Regular cardiac myocyte (primary cell): ENCODE data around the gene PIGA. TPM values are rescaled to one million over a fixed set of nuclear protein-coding genes. Genes with fewer than 3 reads are reported as not detected.

Source experiments
- total RNA-seq: library from RNA; depleted of rRNA; stranded (reverse); fragments of >200 nt; gene quantifications from 2 replicates; pipeline ENCODE4 v1.2.3, GENCODE V29; 2014

PIGA gene, protein sequence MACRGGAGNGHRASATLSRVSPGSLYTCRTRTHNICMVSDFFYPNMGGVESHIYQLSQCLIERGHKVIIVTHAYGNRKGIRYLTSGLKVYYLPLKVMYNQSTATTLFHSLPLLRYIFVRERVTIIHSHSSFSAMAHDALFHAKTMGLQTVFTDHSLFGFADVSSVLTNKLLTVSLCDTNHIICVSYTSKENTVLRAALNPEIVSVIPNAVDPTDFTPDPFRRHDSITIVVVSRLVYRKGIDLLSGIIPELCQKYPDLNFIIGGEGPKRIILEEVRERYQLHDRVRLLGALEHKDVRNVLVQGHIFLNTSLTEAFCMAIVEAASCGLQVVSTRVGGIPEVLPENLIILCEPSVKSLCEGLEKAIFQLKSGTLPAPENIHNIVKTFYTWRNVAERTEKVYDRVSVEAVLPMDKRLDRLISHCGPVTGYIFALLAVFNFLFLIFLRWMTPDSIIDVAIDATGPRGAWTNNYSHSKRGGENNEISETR
- total RNA-seq, result 11.8 and 11.9 TPM in 2 replicates

DNA sequence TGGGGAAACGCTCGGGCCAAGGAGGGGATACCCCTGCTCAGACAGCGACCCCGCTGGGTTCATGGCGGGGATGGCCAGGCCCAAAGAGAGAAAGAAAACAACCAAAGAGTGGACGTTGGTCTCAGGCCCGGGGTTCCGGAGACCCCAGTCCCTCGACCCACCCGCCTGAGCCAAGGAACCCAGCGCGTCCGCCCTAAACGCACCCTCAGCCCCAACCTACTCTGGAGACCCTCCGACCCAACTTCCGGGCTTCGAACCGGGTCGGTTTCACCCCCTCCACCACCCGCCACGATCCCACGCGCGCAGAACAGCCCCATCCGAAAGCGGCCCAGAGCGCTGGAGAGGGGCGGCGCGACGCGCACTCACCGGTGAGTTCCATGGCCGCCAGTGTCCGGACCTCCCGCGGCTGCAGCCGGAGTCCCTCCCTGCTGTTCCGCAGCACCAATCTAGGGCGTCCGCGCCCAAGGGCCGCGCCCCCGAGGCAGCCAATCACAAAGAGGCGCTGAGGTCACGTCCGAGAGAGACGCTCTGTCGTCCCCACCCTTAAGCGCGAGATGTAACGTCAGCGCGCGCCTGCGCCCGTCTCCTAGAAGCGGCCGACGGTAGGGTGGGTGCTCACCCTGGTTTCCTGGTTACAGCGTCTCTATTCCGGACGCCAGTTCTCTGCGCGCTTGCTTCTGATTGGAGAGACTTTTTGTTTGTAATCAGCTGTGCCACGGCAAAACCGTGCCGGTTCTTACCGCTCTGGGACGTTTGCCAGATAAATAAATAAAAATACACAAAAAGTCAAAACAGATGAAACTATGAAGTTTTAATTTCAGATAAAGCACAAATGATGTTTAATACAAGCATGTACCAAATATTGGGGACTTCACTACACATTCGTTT lies at the start of gene PIGA:
PIGA (minus strand) TSS at position 389 of the 888 bp plus-strand sequence. CDS start 3,593 bp downstream, outside the sequence.

GRCh38 chrX:15384304-15384703 lies 49.0 kb upstream of the PIGA start, which contains the start of gene VEGFD:
VEGFD (minus strand) TSS chrX:15384413; CDS start chrX:15383946, 467 bp downstream.

GRCh38 chrX:15315509-15315908 lies 19.8 kb downstream of the PIGA start, which contains the start of gene ASB11:
ASB11 (minus strand) TSS chrX:15315640; CDS start chrX:15315605, 35 bp downstream.

GRCh38 chrX:15269618-15270521 lies 65.5 kb downstream of the PIGA start, which contains the start of gene ASB9:
ASB9 (minus strand) TSS chrX:15270083; CDS start chrX:15269874, 209 bp downstream.

Other genes with a start within 250 kb of the PIGA start
- gene ASB9, start 65.4 kb downstream of the PIGA start, total RNA-seq, result 0.38 and 0.56 TPM in 2 replicates
- not detected in 2 replicates for gene ASB11, start 19.9 kb downstream of the PIGA start, total RNA-seq
- gene VEGFD, start 48.9 kb upstream of the PIGA start, total RNA-seq, result 0.28 TPM in 1 of 2 replicates, not detected in the other
- 9.6 and 13.2 TPM in 2 replicates for gene PIR, start 157.8 kb upstream of the PIGA start, total RNA-seq
- 0.38 and 0.56 TPM in 2 replicates for gene BMX, start 165.3 kb upstream of the PIGA start, total RNA-seq